Lung microvascular endothelial cell (primary cell): ENCODE results near the gene STAM. TPM values are rescaled to one million over a fixed set of nuclear protein-coding genes. Genes with fewer than 3 reads are reported as not detected.

Source experiments
- DNase-seq, 2 donors: peaks; one replicate each; pipeline versions ENCODE4 v3.0.0 to v3.0.0-alpha.2; 2010; ENCODE audit warnings: low read depth in 2 of 2
- total RNA-seq: library from RNA; depleted of rRNA; stranded (reverse); fragments of >200 nt; gene quantifications from 2 replicates; pipeline ENCODE4 v1.2.1, GENCODE V29; 2014

Gene STAM
- total RNA-seq, 1 donor from 2014 or later: 10.1 TPM

DNA sequence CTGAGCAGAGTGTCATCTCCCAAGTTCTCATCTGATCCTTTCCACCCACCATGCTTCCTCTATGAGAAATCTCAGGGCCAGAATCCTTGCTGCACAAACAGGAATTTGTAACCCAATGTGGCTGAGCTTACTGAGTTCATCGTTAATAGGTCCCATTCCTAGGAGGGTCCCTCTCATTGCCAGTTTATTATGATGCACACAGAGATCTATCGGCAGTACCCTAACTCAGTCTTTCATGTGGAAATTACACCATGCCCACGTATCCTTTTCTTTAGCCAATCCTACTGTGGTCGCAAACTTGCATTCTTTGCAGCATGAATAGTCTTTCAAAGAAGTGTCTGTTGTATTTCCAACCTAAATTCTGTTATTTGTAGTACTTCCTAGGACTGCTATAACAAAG is 120.2 kb downstream of the STAM start:
- DNase-seq: no peak

GRCh38 chr10:17765602-17766001 is 121.7 kb downstream of the STAM start:
- DNase-seq: no peak

Other genes starting within 250 kb of the STAM start
- 0.20 and 0.87 TPM in 2 replicates for gene ST8SIA6, start 189.6 kb upstream of the STAM start, total RNA-seq
- 17.5 and 23.1 TPM in 2 replicates for gene HACD1, start 26.8 kb upstream of the STAM start, total RNA-seq
- 0.65 and 0.79 TPM in 2 replicates for gene TMEM236, start 108.0 kb downstream of the STAM start, total RNA-seq
- gene MRC1, start 165.2 kb downstream of the STAM start, total RNA-seq: 148 and 201 TPM in 2 replicates